ENCODE measurements around the gene ABI2.

ABI2 gene

DNA sequence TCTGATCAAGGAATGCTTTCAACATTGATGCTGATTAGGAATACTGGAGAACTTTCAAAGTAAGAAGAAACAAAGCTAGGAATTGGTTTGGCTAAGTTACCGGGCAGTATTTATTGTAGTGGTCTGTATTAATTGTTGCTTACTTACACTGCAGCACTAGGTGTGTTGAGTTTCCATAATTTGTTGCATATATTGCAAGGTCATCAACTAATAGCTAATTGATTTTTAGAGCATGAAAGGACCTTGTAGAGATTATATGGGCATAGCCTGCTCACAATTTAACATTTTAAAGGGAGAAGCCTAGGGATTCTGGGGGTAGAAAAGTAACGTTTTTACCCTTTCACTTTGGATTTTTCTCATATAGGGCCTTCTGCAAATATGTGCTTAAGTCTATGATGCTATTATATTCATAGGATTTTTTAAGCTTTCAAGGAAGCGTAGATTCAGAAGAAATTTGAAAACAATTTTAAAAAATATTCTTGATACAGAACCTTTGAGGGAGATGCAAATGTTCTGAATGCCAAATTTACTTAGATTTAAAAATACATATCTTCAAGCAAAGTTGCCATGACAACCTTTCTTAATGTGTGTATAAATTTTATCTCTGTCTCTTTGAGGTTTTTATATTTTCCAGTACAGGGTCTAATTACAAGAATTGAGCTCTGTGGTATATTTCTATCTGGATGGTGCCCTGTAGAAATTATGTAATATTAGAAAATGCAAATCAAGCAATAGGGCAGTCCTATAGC, 17.3 kb upstream of the ABI2 start:
- no peak for DNase-seq (ENCODE audit: low read depth)
- TF ChIP-seq, protein P1, sequence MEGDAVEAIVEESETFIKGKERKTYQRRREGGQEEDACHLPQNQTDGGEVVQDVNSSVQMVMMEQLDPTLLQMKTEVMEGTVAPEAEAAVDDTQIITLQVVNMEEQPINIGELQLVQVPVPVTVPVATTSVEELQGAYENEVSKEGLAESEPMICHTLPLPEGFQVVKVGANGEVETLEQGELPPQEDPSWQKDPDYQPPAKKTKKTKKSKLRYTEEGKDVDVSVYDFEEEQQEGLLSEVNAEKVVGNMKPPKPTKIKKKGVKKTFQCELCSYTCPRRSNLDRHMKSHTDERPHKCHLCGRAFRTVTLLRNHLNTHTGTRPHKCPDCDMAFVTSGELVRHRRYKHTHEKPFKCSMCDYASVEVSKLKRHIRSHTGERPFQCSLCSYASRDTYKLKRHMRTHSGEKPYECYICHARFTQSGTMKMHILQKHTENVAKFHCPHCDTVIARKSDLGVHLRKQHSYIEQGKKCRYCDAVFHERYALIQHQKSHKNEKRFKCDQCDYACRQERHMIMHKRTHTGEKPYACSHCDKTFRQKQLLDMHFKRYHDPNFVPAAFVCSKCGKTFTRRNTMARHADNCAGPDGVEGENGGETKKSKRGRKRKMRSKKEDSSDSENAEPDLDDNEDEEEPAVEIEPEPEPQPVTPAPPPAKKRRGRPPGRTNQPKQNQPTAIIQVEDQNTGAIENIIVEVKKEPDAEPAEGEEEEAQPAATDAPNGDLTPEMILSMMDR (IDR thresholded peaks at IDR 0.05; ENCODE audit: insufficient read depth, low read depth, low read length, missing control alignments) = no peak

DNA sequence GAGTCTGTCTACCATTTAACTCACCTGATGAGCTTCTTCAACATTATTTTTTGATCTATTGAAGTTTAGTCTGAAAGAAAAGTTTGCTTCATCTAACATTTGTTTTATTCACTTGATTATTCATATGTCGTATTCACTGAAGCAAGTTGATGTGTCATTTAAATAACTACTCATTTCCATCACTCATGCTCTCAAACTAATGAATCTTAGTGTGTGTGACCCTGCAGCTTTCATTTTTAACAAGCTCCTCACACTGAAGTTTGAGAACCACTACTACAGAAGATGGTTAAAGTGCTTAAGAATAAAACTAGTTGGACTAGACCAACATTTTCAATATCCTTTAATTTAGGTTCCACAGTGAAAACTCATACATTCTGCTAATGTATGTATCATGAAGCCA, 1.8 kb upstream of the ABI2 start:
- DNase-seq (ENCODE audit: low read depth) = peak; percentile 20
- no peak overlapping the region for H3K4me3 ChIP-seq (ENCODE audit: low read depth, low read length)
- TF ChIP-seq, protein P1 (IDR thresholded peaks at IDR 0.05; ENCODE audit: insufficient read depth, low read depth, low read length, missing control alignments) = no peak

More for the DNA sequence above, 17.3 kb upstream of the ABI2 start:
- no peak overlapping the region for H3K4me3 ChIP-seq (ENCODE audit: low read depth, low read length)

DNA sequence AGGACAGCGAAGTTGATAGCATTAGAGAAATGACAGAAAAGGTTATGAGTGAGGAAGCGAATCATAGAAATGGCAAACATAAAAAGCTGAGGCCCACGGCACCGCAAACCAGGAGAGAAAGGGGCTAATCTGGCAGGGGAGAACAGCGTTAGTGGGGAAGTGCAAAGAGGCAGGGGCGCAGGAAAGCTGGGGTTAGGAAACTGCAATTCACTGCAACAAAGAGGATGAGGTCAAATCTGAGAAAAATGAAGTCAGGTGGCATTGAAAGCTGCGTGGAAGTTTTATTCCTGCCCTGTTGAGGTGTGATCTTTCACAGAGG, 653 bp upstream of the ABI2 start:
- no peak for DNase-seq (ENCODE audit: low read depth)
- peak overlapping the region; percentile 67 for H3K4me3 ChIP-seq (ENCODE audit: low read depth, low read length)
- TF ChIP-seq, protein P1 (IDR thresholded peaks at IDR 0.05; ENCODE audit: insufficient read depth, low read depth, low read length, missing control alignments) = no peak

DNA sequence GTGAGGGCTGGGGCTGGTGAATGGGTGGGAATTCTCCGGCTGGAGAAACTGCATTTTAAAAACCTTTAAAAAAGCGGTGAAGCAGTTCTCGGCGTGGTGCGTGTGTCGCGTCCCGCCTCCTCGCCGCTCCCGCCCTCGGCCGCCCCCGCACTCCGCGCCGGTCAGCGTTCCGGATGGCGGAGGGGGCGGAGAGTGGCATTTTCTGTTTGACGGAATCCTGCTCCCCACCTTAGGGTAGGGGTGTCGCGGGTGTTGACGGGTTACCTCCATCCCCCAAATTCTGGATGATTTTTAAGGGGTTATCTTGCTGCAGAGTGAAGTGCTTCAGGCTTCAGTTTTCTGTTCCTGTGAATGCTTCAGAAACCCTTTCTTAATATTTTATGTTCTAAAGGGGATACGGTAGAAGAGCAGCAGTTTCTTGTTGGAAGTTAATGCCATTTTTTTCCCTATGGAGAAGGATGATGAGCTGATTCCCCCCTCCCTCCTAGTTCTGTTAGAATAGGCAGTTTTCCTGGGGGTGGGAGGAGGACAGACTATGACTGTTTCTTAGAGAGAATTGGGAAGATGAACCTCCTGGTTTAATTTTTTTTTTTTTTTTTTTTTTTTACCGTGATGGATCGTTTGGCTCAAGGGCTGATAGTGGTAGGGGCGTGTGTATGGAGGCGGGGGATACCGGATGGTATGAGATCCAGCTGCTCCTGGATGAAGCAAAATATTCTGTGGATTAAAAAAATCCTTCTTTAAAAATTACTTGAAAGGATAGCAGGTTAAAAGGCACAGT, 756 bp downstream of the ABI2 start:
- peak overlapping the region; percentile 67 for H3K4me3 ChIP-seq (ENCODE audit: low read depth, low read length)
- peak; percentile 58 for DNase-seq (ENCODE audit: low read depth)
- TF ChIP-seq, protein P1 (IDR thresholded peaks at IDR 0.05; ENCODE audit: insufficient read depth, low read depth, low read length, missing control alignments) = no peak

DNA sequence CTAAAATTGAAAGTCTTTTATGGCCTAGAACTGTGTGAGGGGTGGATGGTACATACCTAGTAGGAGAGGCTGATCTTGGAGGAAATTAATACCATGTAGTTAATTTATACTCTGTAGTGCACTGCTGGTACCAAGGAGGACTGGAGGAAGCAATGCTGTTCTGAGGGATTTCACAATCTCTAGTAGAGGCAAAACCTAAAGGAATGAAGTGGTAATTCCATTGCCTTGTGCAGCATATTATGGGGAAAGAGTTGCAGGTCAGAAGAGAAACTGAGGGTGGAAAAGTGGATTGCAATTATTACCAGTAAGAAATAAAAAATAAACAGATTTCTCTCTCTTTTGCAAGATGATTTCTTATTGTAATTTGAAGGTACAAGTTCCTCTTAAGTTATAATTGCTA, 2.2 kb downstream of the ABI2 start:
- no peak for DNase-seq (ENCODE audit: low read depth)
- TF ChIP-seq, protein P1 (IDR thresholded peaks at IDR 0.05; ENCODE audit: insufficient read depth, low read depth, low read length, missing control alignments) = no peak
- no peak overlapping the region for H3K4me3 ChIP-seq (ENCODE audit: low read depth, low read length)

DNA sequence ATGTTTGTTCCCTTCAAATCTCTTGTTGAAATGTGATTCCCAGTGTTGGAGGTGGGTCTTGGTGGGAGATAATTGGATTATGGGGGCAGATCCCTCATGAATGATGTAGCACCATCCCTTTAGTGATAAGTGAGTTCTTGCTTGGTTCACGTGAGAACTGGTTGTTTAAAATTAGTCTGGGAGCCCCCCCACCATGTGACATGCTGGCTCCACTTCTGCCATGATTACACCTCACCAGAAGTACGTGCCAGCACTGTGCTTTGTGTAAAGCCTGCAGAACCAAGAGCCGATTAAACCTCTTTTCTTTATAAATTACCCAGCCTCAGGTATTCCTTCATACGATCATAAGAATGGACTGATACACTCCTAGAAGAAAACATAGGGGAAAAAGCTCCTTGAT, 10.1 kb downstream of the ABI2 start:
- DNase-seq (ENCODE audit: low read depth) = no peak
- no peak overlapping the region for H3K4me3 ChIP-seq (ENCODE audit: low read depth, low read length)
- TF ChIP-seq, protein P1 (IDR thresholded peaks at IDR 0.05; ENCODE audit: insufficient read depth, low read depth, low read length, missing control alignments) = no peak
